Measurements from ENCODE around the gene MAGI2.
A peak's percentile ranks its signal among the peaks of the same experiment; 100 is the strongest.

MAGI2 gene

DNA sequence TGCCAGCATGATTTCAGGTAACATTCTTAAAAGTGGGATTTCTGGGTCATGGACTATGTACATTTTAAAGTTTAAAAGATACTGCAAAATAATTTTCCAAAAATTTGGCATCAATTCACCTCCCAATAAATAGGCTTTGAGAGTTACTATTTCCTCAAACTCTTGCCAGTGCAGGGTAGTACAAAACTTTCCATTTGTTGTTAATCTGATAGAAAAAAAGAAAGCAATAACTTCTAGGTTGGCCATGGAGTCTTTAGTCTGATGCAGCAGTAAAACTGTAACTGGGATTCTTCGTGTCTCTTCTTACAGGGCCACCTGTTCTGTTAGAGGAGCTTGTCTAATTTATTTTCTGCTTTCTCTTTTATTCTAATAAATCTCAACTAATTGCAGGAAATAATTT, 241.1 kb downstream of the MAGI2 start:
- TF ChIP-seq, protein P1, sequence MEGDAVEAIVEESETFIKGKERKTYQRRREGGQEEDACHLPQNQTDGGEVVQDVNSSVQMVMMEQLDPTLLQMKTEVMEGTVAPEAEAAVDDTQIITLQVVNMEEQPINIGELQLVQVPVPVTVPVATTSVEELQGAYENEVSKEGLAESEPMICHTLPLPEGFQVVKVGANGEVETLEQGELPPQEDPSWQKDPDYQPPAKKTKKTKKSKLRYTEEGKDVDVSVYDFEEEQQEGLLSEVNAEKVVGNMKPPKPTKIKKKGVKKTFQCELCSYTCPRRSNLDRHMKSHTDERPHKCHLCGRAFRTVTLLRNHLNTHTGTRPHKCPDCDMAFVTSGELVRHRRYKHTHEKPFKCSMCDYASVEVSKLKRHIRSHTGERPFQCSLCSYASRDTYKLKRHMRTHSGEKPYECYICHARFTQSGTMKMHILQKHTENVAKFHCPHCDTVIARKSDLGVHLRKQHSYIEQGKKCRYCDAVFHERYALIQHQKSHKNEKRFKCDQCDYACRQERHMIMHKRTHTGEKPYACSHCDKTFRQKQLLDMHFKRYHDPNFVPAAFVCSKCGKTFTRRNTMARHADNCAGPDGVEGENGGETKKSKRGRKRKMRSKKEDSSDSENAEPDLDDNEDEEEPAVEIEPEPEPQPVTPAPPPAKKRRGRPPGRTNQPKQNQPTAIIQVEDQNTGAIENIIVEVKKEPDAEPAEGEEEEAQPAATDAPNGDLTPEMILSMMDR (IDR thresholded peaks at IDR 0.05; ENCODE audit: low read depth, low read length, missing control alignments): no peak
- H3K4me3 ChIP-seq (ENCODE audit: low read depth, low read length): no peak overlapping the region
- in situ Hi-C loops (cut with HindIII; ENCODE audit: low sequenced_read_pairs): no loop called here
- no peak for DNase-seq (ENCODE audit: low read depth)

DNA sequence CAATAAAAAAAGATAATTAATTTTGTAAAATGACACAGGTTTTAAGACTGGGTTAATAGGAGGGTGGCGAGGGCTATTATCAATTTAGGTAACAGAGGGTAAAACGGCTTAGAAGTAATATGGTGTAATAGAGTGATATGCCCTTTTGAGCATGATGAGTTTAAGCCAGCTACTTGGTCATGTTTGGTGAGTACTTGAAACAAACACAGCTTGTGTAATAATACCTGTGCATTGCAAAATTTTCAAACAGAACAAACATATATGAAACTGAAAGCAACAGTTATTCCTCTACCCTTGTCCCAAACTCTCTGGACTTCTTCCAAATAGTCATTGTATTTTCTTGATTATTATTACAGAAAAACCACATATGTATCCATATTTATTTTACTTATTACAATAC, 241.7 kb downstream of the MAGI2 start:
- TF ChIP-seq, protein P1 (IDR thresholded peaks at IDR 0.05; ENCODE audit: low read depth, low read length, missing control alignments): no peak
- DNase-seq (ENCODE audit: low read depth): no peak
- H3K4me3 ChIP-seq (ENCODE audit: low read depth, low read length): no peak overlapping the region
- in situ Hi-C loops (cut with HindIII; ENCODE audit: low sequenced_read_pairs): no loop called here

GRCh38 chr7:79199961-79200360, 253.5 kb downstream of the MAGI2 start:
- TF ChIP-seq, protein P1 (IDR thresholded peaks at IDR 0.05; ENCODE audit: low read depth, low read length, missing control alignments): no peak
- no peak overlapping the region for H3K4me3 ChIP-seq (ENCODE audit: low read depth, low read length)
- in situ Hi-C loops (cut with HindIII; ENCODE audit: low sequenced_read_pairs): no loop called here
- no peak for DNase-seq (ENCODE audit: low read depth)

- in situ Hi-C loops (cut with HindIII; ENCODE audit: low sequenced_read_pairs): no loop called here
- TF ChIP-seq, protein P1 (IDR thresholded peaks at IDR 0.05; ENCODE audit: low read depth, low read length, missing control alignments): no peak
- H3K4me3 ChIP-seq (ENCODE audit: low read depth, low read length): no peak overlapping the region
- DNase-seq (ENCODE audit: low read depth): no peak
These were observed 254.2 kb downstream of the MAGI2 start for GRCh38 chr7:79199266-79199665.

DNA sequence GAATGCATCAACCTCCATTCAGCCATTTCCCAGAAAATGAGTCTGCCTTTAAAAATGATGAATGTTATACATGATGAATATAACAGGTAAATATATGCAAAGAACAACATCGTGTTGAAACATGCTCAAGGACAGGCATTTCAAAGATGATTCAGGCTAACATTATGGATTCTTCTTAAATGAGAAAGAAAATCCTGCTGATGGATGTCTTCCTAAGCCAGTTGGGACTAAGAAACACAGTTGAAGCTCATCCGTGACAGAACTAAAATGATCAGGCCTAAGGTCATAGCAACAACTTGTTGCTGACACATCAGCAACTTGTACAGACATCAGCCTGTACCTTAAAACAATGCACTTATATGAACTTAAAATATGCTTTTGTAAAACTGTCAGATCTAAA, 267.9 kb downstream of the MAGI2 start:
- DNase-seq (ENCODE audit: low read depth): no peak
- no peak overlapping the region for H3K4me3 ChIP-seq (ENCODE audit: low read depth, low read length)
- in situ Hi-C loops (cut with HindIII; ENCODE audit: low sequenced_read_pairs): no loop called here
- TF ChIP-seq, protein P1 (IDR thresholded peaks at IDR 0.05; ENCODE audit: low read depth, low read length, missing control alignments): no peak

- H3K4me3 ChIP-seq (ENCODE audit: low read depth, low read length): no peak overlapping the region
- DNase-seq (ENCODE audit: low read depth): peak; percentile 96
- TF ChIP-seq, protein P1 (IDR thresholded peaks at IDR 0.05; ENCODE audit: low read depth, low read length, missing control alignments): no peak
- in situ Hi-C loops (cut with HindIII; ENCODE audit: low sequenced_read_pairs): no loop called here
These were observed 271.2 kb downstream of the MAGI2 start for GRCh38 chr7:79182283-79182682.

DNA sequence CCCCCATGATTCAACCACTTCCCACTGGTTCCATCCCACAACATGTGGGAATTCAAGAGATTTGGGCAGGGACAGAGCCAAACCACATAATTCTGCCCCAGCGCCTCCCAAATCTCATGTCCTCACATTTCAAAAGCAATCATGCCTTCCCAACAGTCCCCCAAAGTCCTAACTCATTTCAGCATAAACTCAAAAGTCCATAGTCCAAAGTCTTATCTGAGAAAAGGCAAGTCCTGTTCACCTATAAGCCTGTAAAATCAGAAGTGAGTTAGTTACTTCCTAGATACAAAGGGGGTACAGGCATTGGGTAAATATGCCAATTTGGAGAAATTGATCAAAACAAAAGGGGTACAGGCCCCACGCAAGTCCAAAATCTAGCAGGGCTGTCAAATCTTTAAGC, 272.9 kb downstream of the MAGI2 start:
- H3K4me3 ChIP-seq (ENCODE audit: low read depth, low read length): no peak overlapping the region
- peak; percentile 5 for DNase-seq (ENCODE audit: low read depth)
- TF ChIP-seq, protein P1 (IDR thresholded peaks at IDR 0.05; ENCODE audit: low read depth, low read length, missing control alignments): no peak
- in situ Hi-C loops (cut with HindIII; ENCODE audit: low sequenced_read_pairs): no loop called here

All from astrocyte of the cerebellum (primary cell).